Loucy (cell line): ENCODE measurements around the gene LMBR1.

Source experiments
- H2AFZ ChIP-seq: fragments of 200-600 bp; sonication (generic); 2 replicates; pipeline ENCODE4 v1.6.0; 2016; ENCODE audit warnings: antibody characterized with exemption, mild to moderate bottlenecking, low read length, moderate library complexity
- H3F3A ChIP-seq: fragments of 200-600 bp; 2 replicates; pipeline ENCODE4 v1.6.0; 2016; ENCODE audit warnings: antibody characterized with exemption, low read depth, mild to moderate bottlenecking
- H3K27me3 ChIP-seq: fragments of 200-600 bp; sonication (generic); 2 replicates; pipeline ENCODE4 v1.6.1; 2014; ENCODE audit warnings: low read length, mild to moderate bottlenecking; ENCODE audit not compliant: insufficient read depth, poor library complexity, severe bottlenecking
- H3K36me3 ChIP-seq: fragments of 200-600 bp; sonication (generic); 2 replicates; pipeline ENCODE4 v1.6.1; 2016; ENCODE audit warnings: low read length; ENCODE audit not compliant: insufficient read depth
- H3K4me1 ChIP-seq: fragments of 200-600 bp; sonication (generic); 2 replicates; pipeline ENCODE4 v1.5.1; 2014; ENCODE audit warnings: low read length, mild to moderate bottlenecking; ENCODE audit not compliant: insufficient read depth, poor library complexity, severe bottlenecking
- H3K4me2 ChIP-seq: fragments of 200-600 bp; sonication (generic); 2 replicates; pipeline ENCODE4 v1.6.0; 2014; ENCODE audit warnings: antibody characterized with exemption, low read length, low read depth, mild to moderate bottlenecking; ENCODE audit not compliant: poor library complexity, severe bottlenecking
- H3K4me3 ChIP-seq: fragments of 200-600 bp; sonication (generic); 2 replicates; pipeline ENCODE4 v1.5.1; 2014; ENCODE audit warnings: low read length, mild to moderate bottlenecking, mixed read lengths; ENCODE audit not compliant: poor library complexity, severe bottlenecking
- H3K79me2 ChIP-seq: fragments of 200-600 bp; sonication (generic); 2 replicates; pipeline ENCODE4 v1.6.1; 2014; ENCODE audit warnings: low read length; ENCODE audit not compliant: insufficient read depth
- H3K9ac ChIP-seq: fragments of 200-600 bp; sonication (generic); 2 replicates; pipeline ENCODE4 v1.6.0; 2014; ENCODE audit warnings: mild to moderate bottlenecking, low read depth, low read length, moderate library complexity; ENCODE audit not compliant: poor library complexity, severe bottlenecking
- H3K9me2 ChIP-seq: fragments of 200-600 bp; sonication (generic); replicated peaks from 2 replicates; pipeline ENCODE4 v1.6.1; 2016; ENCODE audit warnings: low read depth, low read length, mixed read lengths
- H3K9me3 ChIP-seq: fragments of 200-600 bp; sonication (generic); 2 replicates; pipeline ENCODE4 v1.6.1; 2014; ENCODE audit warnings: mild to moderate bottlenecking, antibody characterized with exemption, low read length, low read depth; ENCODE audit not compliant: insufficient read depth
- H4K20me1 ChIP-seq: fragments of 200-600 bp; sonication (generic); 2 replicates; pipeline ENCODE4 v1.6.0; 2014; ENCODE audit warnings: antibody characterized with exemption, low read length, mild to moderate bottlenecking; ENCODE audit not compliant: insufficient read depth, poor library complexity, severe bottlenecking
- CTCF ChIP-seq: fragments of 200-600 bp; sonication (generic); conservative IDR thresholded peaks from 2 replicates; pipeline ENCODE4 v1.5.1; 2014; ENCODE audit warnings: mild to moderate bottlenecking, antibody characterized with exemption, low read length
- EZH2phosphoT487 ChIP-seq: fragments of 200-600 bp; IDR thresholded peaks from 2 replicates; pipeline ENCODE4 v1.6.1; 2018; ENCODE audit warnings: antibody characterized with exemption, mild to moderate bottlenecking, moderate library complexity, borderline replicate concordance

LMBR1 gene

GRCh38 chr7:156935250-156935649 is 42.3 kb upstream of the LMBR1 start:
- Histone ChIP-seq H3K4me3 (no peak overlapping the region), H4K20me1 (no peaks in the 10 kb centered on the region), H3K79me2 (no peaks in the 10 kb centered on the region), H3K27me3 (no peaks in the 10 kb centered on the region), H3F3A (no peaks in the 10 kb centered on the region; the same call in 1 of the 2 replicates), H3K4me2 (no peak overlapping the region), H3K4me1 (no peaks in the 10 kb centered on the region), H3K36me3 (no peaks in the 10 kb centered on the region), H3K9me2 (no peaks in the 10 kb centered on the region), H3K9me3 (no peaks in the 10 kb centered on the region), H2AFZ (no peak overlapping the region), H3K9ac (no peak overlapping the region)
- TF ChIP-seq CTCF: no peak
- TF ChIP-seq EZH2phosphoT487: no peak

GRCh38 chr7:156932006-156932405 is 39.0 kb upstream of the LMBR1 start:
- H3K4me2 ChIP-seq: no peak overlapping the region
- H3K9me2 ChIP-seq: no peaks in the 10 kb centered on the region
- no peaks in the 10 kb centered on the region for H3K36me3 ChIP-seq
- H3K79me2 ChIP-seq: no peaks in the 10 kb centered on the region
- H2AFZ ChIP-seq: no peak overlapping the region
- H3K27me3 ChIP-seq: no peaks in the 10 kb centered on the region
- H3K9ac ChIP-seq: no peak overlapping the region
- H3F3A ChIP-seq: no peaks in the 10 kb centered on the region; the same call in 1 of the 2 replicates
- H3K9me3 ChIP-seq: no peaks in the 10 kb centered on the region
- TF ChIP-seq EZH2phosphoT487 (no peak), CTCF (no peak)
- H3K4me3 ChIP-seq: no peak overlapping the region
- peaks cover 24% of the 10 kb centered on the region for H3K4me1 ChIP-seq
- H4K20me1 ChIP-seq: no peaks in the 10 kb centered on the region

GRCh38 chr7:156929789-156930539 is 37.0 kb upstream of the LMBR1 start:
- H2AFZ ChIP-seq: no peak overlapping the region
- no peaks in the 10 kb centered on the region for H3K9me3 ChIP-seq
- no peak overlapping the region for H3K4me3 ChIP-seq
- peak overlapping the region; percentile 22 for H3K4me2 ChIP-seq
- no peak for TF ChIP-seq EZH2phosphoT487
- no peak for TF ChIP-seq CTCF
- H3K9ac ChIP-seq: no peak overlapping the region
- no peaks in the 10 kb centered on the region for H3K79me2 ChIP-seq
- peaks cover 32% of the 10 kb centered on the region for H3K4me1 ChIP-seq
- H3K9me2 ChIP-seq: no peaks in the 10 kb centered on the region
- H3F3A ChIP-seq: no peaks in the 10 kb centered on the region; the same call in 1 of the 2 replicates
- no peaks in the 10 kb centered on the region for H3K36me3 ChIP-seq
- no peaks in the 10 kb centered on the region for H3K27me3 ChIP-seq
- no peaks in the 10 kb centered on the region for H4K20me1 ChIP-seq
